CD14-positive monocyte (primary cell): Measurements from ENCODE around the gene GPX7. TPM values are rescaled to one million over a fixed set of nuclear protein-coding genes. Genes with fewer than 3 reads are reported as not detected.
A peak's percentile ranks its signal among the peaks of the same experiment; 100 is the strongest.

Experiments used
- DNase-seq, 3 donors: peaks; one replicate each; pipeline ENCODE4 v3.0.0-alpha.2; 2011 to 2022
- H2AFZ ChIP-seq: 2 replicates; pipeline ENCODE4 v1.6.0; 2012; ENCODE audit warnings: mild to moderate bottlenecking, low read depth, low read length, inconsistent platforms; ENCODE audit not compliant: insufficient read depth, poor library complexity, severe bottlenecking
- H3K27ac ChIP-seq, 2 donors: 1 replicate in 1 of 2; 2 replicates in 1 of 2; pipeline ENCODE4 v1.5.1; 2012 to 2013; ENCODE audit warnings: low read length in 2 of 2, control low read depth in 1 of 2, inconsistent platforms in 1 of 2, low read depth in 1 of 2, mild to moderate bottlenecking in 1 of 2
- H3K27me3 ChIP-seq, 2 donors: one replicate each; pipeline versions ENCODE4 v1.6.0 to v1.6.1; 2011 to 2013; ENCODE audit warnings: low read length in 2 of 2; ENCODE audit not compliant: control insufficient read depth in 2 of 2, insufficient read depth in 2 of 2
- H3K36me3 ChIP-seq, 2 donors: replicated peaks in 1 of 2; 1 replicate in 1 of 2; 2 replicates in 1 of 2; pipeline versions ENCODE4 v1.5.1 to v1.6.1; 2012 to 2013; ENCODE audit warnings: low read length in 2 of 2, control low read depth in 1 of 2, inconsistent platforms in 1 of 2, mild to moderate bottlenecking in 1 of 2; ENCODE audit not compliant: insufficient read depth in 2 of 2, control insufficient read depth in 1 of 2
- H3K4me1 ChIP-seq, 2 donors: 1 replicate in 1 of 2; 2 replicates in 1 of 2; pipeline versions ENCODE4 v1.5.1 to v1.6.1; 2012 to 2013; ENCODE audit warnings: low read length in 2 of 2, control low read depth in 1 of 2, inconsistent platforms in 1 of 2, mild to moderate bottlenecking in 1 of 2, moderate library complexity in 1 of 2; ENCODE audit not compliant: insufficient read depth in 2 of 2, control insufficient read depth in 1 of 2
- H3K4me2 ChIP-seq: replicated peaks from 2 replicates; pipeline ENCODE3; 2012; ENCODE audit warnings: low read length, moderate library complexity, mild to moderate bottlenecking; ENCODE audit not compliant: poor library complexity, severe bottlenecking; ENCODE audit errors: extremely low read depth
- H3K4me3 ChIP-seq, 3 experiments: fragments of 200-600 bp in 1 of 3; sonication (generic) in 1 of 3; replicated peaks in 1 of 3; 1 replicate in 2 of 3; 2 replicates in 1 of 3; pipeline ENCODE4 v1.5.1; 2011 to 2013; ENCODE audit warnings: low read length in 3 of 3, mild to moderate bottlenecking in 3 of 3, control low read depth in 2 of 3, low read depth in 2 of 3, inconsistent platforms in 1 of 3, moderate library complexity in 1 of 3
- H3K79me2 ChIP-seq: 2 replicates; pipeline ENCODE4 v1.6.0; 2012; ENCODE audit warnings: mild to moderate bottlenecking, control low read depth, inconsistent platforms, low read length, moderate library complexity; ENCODE audit not compliant: insufficient read depth
- H3K9ac ChIP-seq: 2 replicates; pipeline ENCODE4 v1.6.0; 2017; ENCODE audit warnings: low read length, mild to moderate bottlenecking; ENCODE audit not compliant: insufficient read depth, poor library complexity, severe bottlenecking
- H3K9me3 ChIP-seq, 2 donors: replicated peaks in 1 of 2; 1 replicate in 1 of 2; 2 replicates in 1 of 2; pipeline versions ENCODE4 v1.5.1 to v1.6.1; 2012 to 2013; ENCODE audit warnings: low read length in 2 of 2, control low read depth in 1 of 2; ENCODE audit not compliant: control insufficient read depth in 1 of 2, insufficient read depth in 1 of 2
- H4K20me1 ChIP-seq: 2 replicates; pipeline ENCODE4 v1.6.0; 2012; ENCODE audit warnings: mild to moderate bottlenecking, low read length, control low read depth, moderate library complexity; ENCODE audit not compliant: insufficient read depth
- H3K27ac Mint-ChIP-seq, 7 donors: one replicate each; pipeline ENCODE4 v1.8.0; 2020; ENCODE audit warnings: mild to moderate bottlenecking in 7 of 7, mixed read lengths in 7 of 7, moderate library complexity in 6 of 7, inconsistent platforms in 2 of 7
- H3K27me3 Mint-ChIP-seq, 3 donors: one replicate each; pipeline ENCODE4 v1.8.0; 2021 to 2022; ENCODE audit warnings: low read depth in 3 of 3, mild to moderate bottlenecking in 3 of 3, mixed read lengths in 3 of 3, moderate library complexity in 3 of 3, inconsistent platforms in 1 of 3
- H3K36me3 Mint-ChIP-seq, 2 donors: one replicate each; pipeline ENCODE4 v1.8.0; 2020; ENCODE audit warnings: mixed read lengths in 2 of 2, inconsistent platforms in 1 of 2, mild to moderate bottlenecking in 1 of 2
- H3K4me1 Mint-ChIP-seq: one replicate; pipeline ENCODE4 v1.8.0; 2020; ENCODE audit warnings: mild to moderate bottlenecking, mixed read lengths
- H3K4me3 Mint-ChIP-seq, 2 donors: one replicate each; pipeline ENCODE4 v1.8.0; 2020; ENCODE audit warnings: mild to moderate bottlenecking in 2 of 2, mixed read lengths in 2 of 2, moderate library complexity in 1 of 2
- H3K9me3 Mint-ChIP-seq, 7 donors: one replicate each; pipeline ENCODE4 v1.8.0; 2020 to 2022; ENCODE audit warnings: mixed read lengths in 7 of 7, mild to moderate bottlenecking in 6 of 7, moderate library complexity in 6 of 7, inconsistent platforms in 2 of 7
- CTCF ChIP-seq: fragments of 200-600 bp; IDR thresholded peaks from one replicate; pipeline ENCODE4 v1.8.0; 2022; ENCODE audit warnings: antibody characterized with exemption, mild to moderate bottlenecking
- WGBS: methylation state at CpG from one replicate; pipeline ENCODE4 v1.1.5; 2013; ENCODE audit warnings: missing lambda C conversion rate; ENCODE audit not compliant: insufficient coverage; 5-methylcytosine and 5-hydroxymethylcytosine counted together
- intact Hi-C, 2 donors: fragments of 100-400 bp; cut with micrococcal nuclease; formaldehyde crosslinking; loops; one replicate each; pipeline versions ENCODE4 v1.15.0 to v1.15.1; 2023
- polyA plus RNA-seq, 3 donors: library from polyadenylated mRNA; depleted of rRNA in 1 of 3; unstranded in 2 of 3; stranded (reverse) in 1 of 3; fragments of 300-500 nt in 2 of 3; fragments of >200 nt in 1 of 3; fragmentation: Illumina TruSeq in 2 of 3; gene quantifications; 1 replicate in 2 of 3; 2 replicates in 1 of 3; pipeline ENCODE4 v1.2.3, GENCODE V29; 2012 to 2021

The GPX7 gene
- polyA plus RNA-seq, 3 donors = 1.7 to 3.3 (median 2.9) TPM

GRCh38 chr1:52641307-52641706 is 39.1 kb downstream of the GPX7 start:
- Histone ChIP-seq H3K79me2 (no peaks in the 10 kb centered on the region), H3K4me2 (no peak overlapping the region), H3K9ac (no peak overlapping the region), H3K27ac (no peak overlapping the region), H2AFZ (no peak overlapping the region), H3K9me3 (no peaks in the 10 kb centered on the region), H3K27me3 (no peaks in the 10 kb centered on the region), H3K4me3 (no peak overlapping the region), H4K20me1 (no peaks in the 10 kb centered on the region), H3K36me3 (no peaks in the 10 kb centered on the region), H3K4me1 (peaks cover 24 to 26% of the 10 kb centered on the region in 2 donors)
- peak; percentile 11 to 49 (median 46) for DNase-seq
- Mint-ChIP-seq H3K27me3 (peaks cover 0 to 4% (median 1%) of the 10 kb centered on the region in 3 donors), H3K4me3 (no peak overlapping the region), H3K4me1 (peaks cover 31% of the 10 kb centered on the region), H3K36me3 (peaks cover 0 to 7% of the 10 kb centered on the region in 2 donors), H3K9me3 (peaks cover 0 to 4% (median 0%) of the 10 kb centered on the region in 7 donors), H3K27ac (peak overlapping the region in 4 of 7 donors; percentile 1 to 67 (median 42))
- intact Hi-C loops = no loop called here
- TF ChIP-seq CTCF = no peak
- 75% methylated on average over 2 of the region's 4 CpGs for WGBS

GRCh38 chr1:52645261-52645660 is 43.1 kb downstream of the GPX7 start:
- Histone ChIP-seq H2AFZ (no peak overlapping the region), H4K20me1 (no peaks in the 10 kb centered on the region), H3K79me2 (no peaks in the 10 kb centered on the region), H3K4me3 (no peak overlapping the region), H3K9ac (no peak overlapping the region), H3K27ac (no peak overlapping the region), H3K27me3 (no peaks in the 10 kb centered on the region), H3K4me1 (no peaks in the 10 kb centered on the region), H3K36me3 (no peaks in the 10 kb centered on the region), H3K9me3 (no peaks in the 10 kb centered on the region), H3K4me2 (no peak overlapping the region)
- Mint-ChIP-seq H3K27me3 (peaks cover 0 to 4% (median 1%) of the 10 kb centered on the region in 3 donors), H3K27ac (no peak overlapping the region), H3K4me3 (no peak overlapping the region), H3K36me3 (peaks cover 0 to 4% of the 10 kb centered on the region in 2 donors), H3K9me3 (peaks cover 0 to 5% (median 2%) of the 10 kb centered on the region in 7 donors), H3K4me1 (peaks cover 6% of the 10 kb centered on the region)
- no peak for TF ChIP-seq CTCF
- no peak for DNase-seq
- intact Hi-C loops = no loop called here
- WGBS = 80% methylated on average over 1 of the region's 6 CpGs
